K562 (cell line): Measurements from ENCODE around the gene AKT1S1. TPM values are rescaled to one million over a fixed set of nuclear protein-coding genes. Genes with fewer than 3 reads are reported as not detected.

Experiments
- CHD1 ChIP-seq: fragments of 200-600 bp; sonication (generic); IDR thresholded peaks from one replicate; pipeline ENCODE4 v1.6.1; 2012; ENCODE audit warnings: mild to moderate bottlenecking, moderate library complexity, low read length, inconsistent platforms
- MBD1 ChIP-seq: fragments of 250-450 bp; sonication (Bioruptor Pico); IDR thresholded peaks from 2 replicates; pipeline ENCODE4 v1.8.0; 2022; ENCODE audit warnings: inconsistent platforms
- NR1H2 ChIP-seq: sonication (generic); formaldehyde crosslinking; IDR thresholded peaks from 2 replicates; pipeline ENCODE4 v1.4.0; 2020; ENCODE audit warnings: mild to moderate bottlenecking, missing genetic modification reagents
- PCBP1 ChIP-seq: fragments of 200-400 bp; formaldehyde crosslinking; IDR thresholded peaks from 2 replicates; pipeline ENCODE4 v1.6.1; 2018; ENCODE audit warnings: mild to moderate bottlenecking, low read depth, low read length; ENCODE audit not compliant: poor library complexity, severe bottlenecking
- POLR3A ChIP-seq: IDR thresholded peaks from 2 replicates; pipeline ENCODE4 v1.6.1; 2011; ENCODE audit warnings: borderline replicate concordance, mild to moderate bottlenecking, moderate library complexity; ENCODE audit not compliant: insufficient read length, insufficient read depth; ENCODE audit errors: extremely low read depth
- TOE1 ChIP-seq, 2 experiments: fragments of 450-650 bp in 1 of 2; sonication (generic) in 1 of 2; formaldehyde crosslinking in 1 of 2; IDR thresholded peaks; 2 replicates each; pipeline versions ENCODE4 v1.7.1 to v1.8.0; 2016 to 2022; ENCODE audit warnings: borderline replicate concordance in 2 of 2, mild to moderate bottlenecking in 2 of 2, antibody characterized with exemption in 1 of 2, inconsistent platforms in 1 of 2, low read depth in 1 of 2, missing genetic modification reagents in 1 of 2, moderate library complexity in 1 of 2
- ZBTB8A ChIP-seq: fragments of 450-650 bp; IDR thresholded peaks from 2 replicates; pipeline ENCODE4 v1.6.1; 2018; ENCODE audit warnings: mild to moderate bottlenecking, moderate library complexity; ENCODE audit not compliant: partially characterized antibody
- ZNF124 ChIP-seq: sonication (generic); formaldehyde crosslinking; IDR thresholded peaks from 2 replicates; pipeline ENCODE4 v1.8.1; 2022; ENCODE audit warnings: missing genetic modification reagents
- ZNF407 ChIP-seq: fragments of 450-650 bp; IDR thresholded peaks from 2 replicates; pipeline ENCODE4 v1.6.1; 2016; ENCODE audit warnings: low read depth
- ZNF780A ChIP-seq: fragments of 250-450 bp; sonication (Bioruptor Pico); IDR thresholded peaks from 2 replicates; pipeline ENCODE4 v1.5.0; 2021; ENCODE audit warnings: mild to moderate bottlenecking
- polyA plus RNA-seq, 8 experiments: library from polyadenylated mRNA; depleted of rRNA in 4 of 8; stranded (reverse) in 5 of 8; unstranded in 3 of 8; fragments of >200 nt; fragmentation: Nextera tagmentation in 2 of 8; fragmentation: Illumina TruSeq in 1 of 8; extraction: Ambion mirVana in 2 of 8; extraction: Trizol in 1 of 8; gene quantifications; 2 replicates each; pipeline versions ENCODE4 v1.2.1 to v1.2.3, GENCODE V29; 2011 to 2014; ENCODE audit warnings: inconsistent platforms in 1 of 8, missing spikeins in 1 of 8
- total RNA-seq, 7 experiments: library from RNA; depleted of rRNA in 6 of 7; stranded (reverse); fragments of >200 nt in 6 of 7; fragmentation: Illumina TruSeq in 2 of 7; extraction: Trizol in 2 of 7; gene quantifications; 2 replicates each; pipeline versions ENCODE4 v1.2.1 to v1.2.3, GENCODE V29; 2011 to 2021; ENCODE audit warnings: low replicate concordance in 1 of 7
- TF ChIP-seq, protein P1 (sequence below): sonication (generic); formaldehyde crosslinking; IDR thresholded peaks from 2 replicates; pipeline ENCODE4 v1.8.1; 2023; ENCODE audit warnings: mild to moderate bottlenecking, missing genetic modification reagents
- TF ChIP-seq, protein P2 (sequence below): conservative IDR thresholded peaks from 2 replicates; pipeline ENCODE4 v1.6.1; 2011; ENCODE audit warnings: low read depth, mild to moderate bottlenecking, low read length; ENCODE audit not compliant: control insufficient read depth

Gene AKT1S1
- total and polyA plus RNA-seq, 9 of the 15 experiments (the other 6 are each of a cell fraction or from before 2014, with no cell fraction given) = 1.2 to 50.3 (median 17.1) TPM

GRCh38 chr19:49850487-49851342 lies 26.4 kb downstream of the AKT1S1 start, which contains the start of gene PTOV1 (continued):
- TF ChIP-seq, protein P1, sequence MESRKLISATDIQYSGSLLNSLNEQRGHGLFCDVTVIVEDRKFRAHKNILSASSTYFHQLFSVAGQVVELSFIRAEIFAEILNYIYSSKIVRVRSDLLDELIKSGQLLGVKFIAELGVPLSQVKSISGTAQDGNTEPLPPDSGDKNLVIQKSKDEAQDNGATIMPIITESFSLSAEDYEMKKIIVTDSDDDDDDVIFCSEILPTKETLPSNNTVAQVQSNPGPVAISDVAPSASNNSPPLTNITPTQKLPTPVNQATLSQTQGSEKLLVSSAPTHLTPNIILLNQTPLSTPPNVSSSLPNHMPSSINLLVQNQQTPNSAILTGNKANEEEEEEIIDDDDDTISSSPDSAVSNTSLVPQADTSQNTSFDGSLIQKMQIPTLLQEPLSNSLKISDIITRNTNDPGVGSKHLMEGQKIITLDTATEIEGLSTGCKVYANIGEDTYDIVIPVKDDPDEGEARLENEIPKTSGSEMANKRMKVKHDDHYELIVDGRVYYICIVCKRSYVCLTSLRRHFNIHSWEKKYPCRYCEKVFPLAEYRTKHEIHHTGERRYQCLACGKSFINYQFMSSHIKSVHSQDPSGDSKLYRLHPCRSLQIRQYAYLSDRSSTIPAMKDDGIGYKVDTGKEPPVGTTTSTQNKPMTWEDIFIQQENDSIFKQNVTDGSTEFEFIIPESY (CRISPR knock-in tag) = peak; percentile 73
- peak; percentile 83; the same call in 1 of the 2 replicates for TF ChIP-seq TOE1 (IDR thresholded peaks at IDR 0.05; ENCODE audit: borderline replicate concordance)
- no peak for TF ChIP-seq TOE1 (CRISPR knock-in tag; IDR thresholded peaks at IDR 0.05; ENCODE audit: borderline replicate concordance, low read depth)
- no peak for TF ChIP-seq ZNF780A (CRISPR knock-in tag)
- TF ChIP-seq ZBTB8A = no peak
- no peak for TF ChIP-seq POLR3A
- TF ChIP-seq, protein P2, sequence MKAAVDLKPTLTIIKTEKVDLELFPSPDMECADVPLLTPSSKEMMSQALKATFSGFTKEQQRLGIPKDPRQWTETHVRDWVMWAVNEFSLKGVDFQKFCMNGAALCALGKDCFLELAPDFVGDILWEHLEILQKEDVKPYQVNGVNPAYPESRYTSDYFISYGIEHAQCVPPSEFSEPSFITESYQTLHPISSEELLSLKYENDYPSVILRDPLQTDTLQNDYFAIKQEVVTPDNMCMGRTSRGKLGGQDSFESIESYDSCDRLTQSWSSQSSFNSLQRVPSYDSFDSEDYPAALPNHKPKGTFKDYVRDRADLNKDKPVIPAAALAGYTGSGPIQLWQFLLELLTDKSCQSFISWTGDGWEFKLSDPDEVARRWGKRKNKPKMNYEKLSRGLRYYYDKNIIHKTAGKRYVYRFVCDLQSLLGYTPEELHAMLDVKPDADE = peak; percentile 85
- no peak for TF ChIP-seq MBD1 (CRISPR knock-in tag)
- TF ChIP-seq ZNF124 (CRISPR knock-in tag) = no peak
- no peak for TF ChIP-seq ZNF407
- no peak for TF ChIP-seq NR1H2 (CRISPR knock-in tag)
- TF ChIP-seq PCBP1 = peak; percentile 75
- TF ChIP-seq CHD1 = no peak
